ENCODE data around the gene ABHD12. TPM values are rescaled to one million over a fixed set of nuclear protein-coding genes. Genes with fewer than 3 reads are reported as not detected.
"Not testable (repeated sequence)": the region's sequence is repeated elsewhere in the genome, so short reads cannot be mapped to it uniquely, and the experiment has no call there.

ABHD12 gene
- total RNA-seq (2014; rRNA removed; shearing (Covaris generic)), result 99.0 and 130 TPM in 2 replicates

DNA sequence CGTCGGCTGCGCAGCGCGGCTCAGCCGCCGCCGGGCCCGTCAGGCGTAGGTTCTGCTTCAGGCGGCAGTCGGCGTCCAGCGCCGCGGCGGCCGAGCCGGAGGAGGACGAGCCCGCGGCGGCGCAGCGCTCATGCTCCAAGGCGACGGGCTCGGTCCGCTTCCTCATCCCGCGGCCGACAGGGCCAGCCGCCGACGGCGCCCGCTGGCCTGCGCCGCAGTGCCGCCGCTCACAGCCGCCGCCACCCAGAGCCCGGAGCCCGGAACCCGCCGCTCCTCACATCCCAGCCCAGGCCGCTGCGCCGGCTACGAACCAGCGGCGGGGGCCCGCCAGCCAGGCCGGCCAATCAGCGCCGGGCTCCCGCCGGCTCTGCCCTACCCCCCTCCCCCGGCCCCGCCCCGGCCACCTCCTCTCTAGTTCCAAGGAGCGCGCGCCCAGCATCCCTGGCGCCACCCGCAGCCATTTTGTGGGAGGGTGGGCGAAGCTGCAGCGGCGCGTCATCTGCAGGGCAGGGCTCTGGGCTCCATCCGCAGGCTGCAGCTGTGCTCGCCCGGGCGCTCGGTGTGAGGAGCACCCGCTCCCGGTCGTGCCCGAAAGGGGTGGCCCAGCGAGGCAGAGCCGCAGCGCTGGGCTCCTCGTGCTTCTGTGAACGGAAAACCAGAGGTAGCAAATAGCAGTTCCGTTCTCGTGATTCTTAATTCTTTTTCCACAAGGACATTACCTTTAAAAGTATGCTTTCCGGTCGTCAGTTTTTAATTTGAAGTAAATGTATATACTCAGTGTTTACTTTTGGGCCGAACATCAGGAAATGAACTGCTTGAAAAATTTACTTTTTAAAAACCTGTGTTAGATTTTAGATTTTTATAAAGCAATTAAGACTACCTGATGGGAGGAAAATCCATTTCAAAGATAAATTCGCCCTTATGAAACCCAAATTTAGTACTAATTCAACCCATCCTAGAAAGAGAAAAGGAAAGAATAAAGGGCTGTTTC lies at the start of gene ABHD12:
Gene ABHD12, minus strand, starts transcription at position 298 of the 991 bp plus-strand sequence. Its CDS starts 132 bp downstream, at position 166.
- DNase-seq (ENCODE audit: low read depth), result peak; percentile 99

DNA sequence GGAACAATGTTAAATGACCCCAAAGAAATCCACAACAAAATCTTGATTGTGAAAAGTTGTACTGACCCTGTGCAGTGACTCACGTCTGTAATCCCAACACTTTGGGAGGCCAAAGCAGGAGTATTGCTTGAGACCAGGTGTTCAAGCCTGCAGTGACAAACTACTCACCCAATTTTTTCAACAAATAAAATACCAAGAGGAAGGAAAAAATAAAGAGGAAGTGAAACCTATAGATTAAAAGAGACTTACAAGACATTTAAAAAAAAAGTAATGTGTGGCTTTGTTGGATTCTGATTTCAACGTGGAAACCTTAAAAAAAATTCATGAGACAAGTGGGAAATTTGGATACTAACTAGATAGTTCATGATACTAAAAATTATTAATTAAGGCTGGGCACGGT lies 48.7 kb upstream of the ABHD12 start:
- DNase-seq (ENCODE audit: low read depth), result no peak

DNA sequence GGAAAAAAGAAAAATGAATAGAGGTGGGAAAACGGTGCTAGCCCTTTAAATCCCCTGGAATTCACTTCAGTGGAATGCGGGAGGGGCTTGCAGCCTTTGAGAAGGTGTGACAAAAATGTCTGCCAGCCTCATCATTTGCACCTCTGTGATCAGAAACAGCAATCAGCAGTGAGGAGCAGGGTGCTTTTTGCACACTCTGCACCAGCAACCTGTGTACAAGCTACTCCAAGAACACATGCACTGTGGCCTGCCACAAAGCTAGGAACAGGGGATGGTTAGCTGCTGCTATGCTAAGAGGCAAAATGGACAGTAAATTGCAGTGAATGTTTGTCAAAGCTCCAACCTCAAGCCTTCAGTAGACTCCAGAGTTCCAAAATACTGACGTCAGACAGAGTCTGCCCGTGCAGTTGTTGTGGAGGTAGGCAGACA lies 46.5 kb upstream of the ABHD12 start:
- no peak for DNase-seq (ENCODE audit: low read depth)

GRCh38 chr20:25424536-25424935 lies 33.9 kb upstream of the ABHD12 start:
- no peak for DNase-seq (ENCODE audit: low read depth)

DNA sequence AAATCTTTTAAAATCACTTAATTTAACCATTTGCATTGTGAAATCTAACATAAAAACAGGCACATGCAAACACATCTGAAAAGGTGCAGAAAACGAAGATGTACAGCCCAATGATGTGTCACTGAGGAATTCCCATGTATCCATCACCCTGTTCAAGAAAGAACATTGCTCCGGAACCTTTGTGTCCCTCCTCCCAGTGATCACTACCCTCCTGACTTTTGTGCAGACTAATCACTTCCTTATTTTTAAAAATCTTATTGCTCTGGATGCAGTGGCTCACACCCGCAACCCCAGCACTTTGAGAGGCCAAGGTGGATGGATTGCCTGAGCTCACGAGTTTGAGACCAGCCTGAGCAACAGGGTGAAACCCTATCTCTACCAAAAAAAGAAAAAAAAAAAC lies 31.4 kb upstream of the ABHD12 start:
- no peak for DNase-seq (ENCODE audit: low read depth)

GRCh38 chr20:25421102-25421501 lies 30.5 kb upstream of the ABHD12 start:
- DNase-seq (ENCODE audit: low read depth), result no peak

GRCh38 chr20:25418776-25419175 lies 28.1 kb upstream of the ABHD12 start:
- peak; percentile 58 for DNase-seq (ENCODE audit: low read depth)

DNA sequence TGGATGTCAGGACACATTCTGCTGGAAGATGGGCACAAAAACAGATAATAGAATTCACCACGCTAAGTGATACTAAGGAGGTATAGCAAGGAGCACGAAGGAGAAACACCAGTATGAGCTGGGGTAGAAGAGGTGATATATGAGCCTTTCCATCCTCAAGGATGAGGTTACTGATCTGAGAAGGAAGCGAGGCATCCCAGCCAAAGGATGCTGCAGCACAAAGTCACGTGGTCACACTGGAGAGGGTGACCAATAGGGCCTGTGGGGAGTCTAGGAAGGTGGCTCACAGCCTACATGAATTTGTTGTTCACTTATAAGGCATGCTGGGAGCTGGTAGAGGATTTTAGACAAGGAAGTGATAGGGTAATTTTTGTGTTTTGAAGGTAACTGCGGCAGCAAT lies 18.3 kb upstream of the ABHD12 start:
- DNase-seq (ENCODE audit: low read depth), result no peak

DNA sequence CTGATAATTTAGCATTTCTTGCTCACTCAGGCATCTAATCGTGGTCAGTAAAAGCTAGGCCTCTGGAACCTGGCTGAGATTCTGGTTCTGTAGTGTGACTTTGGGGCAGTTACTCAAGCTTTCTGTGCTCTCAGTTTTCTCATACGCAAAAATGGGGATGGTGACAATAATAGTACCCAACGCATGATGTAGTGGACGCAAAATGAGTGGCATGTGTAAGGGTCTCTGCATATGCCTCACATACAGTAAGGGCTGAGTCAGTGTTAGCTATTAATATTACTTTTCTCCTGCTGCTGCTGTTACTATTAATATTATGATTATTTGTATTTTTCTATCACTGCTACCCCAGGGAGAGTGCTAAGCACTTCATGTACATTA lies 17.5 kb upstream of the ABHD12 start:
- DNase-seq (ENCODE audit: low read depth), result peak; percentile 14

DNA sequence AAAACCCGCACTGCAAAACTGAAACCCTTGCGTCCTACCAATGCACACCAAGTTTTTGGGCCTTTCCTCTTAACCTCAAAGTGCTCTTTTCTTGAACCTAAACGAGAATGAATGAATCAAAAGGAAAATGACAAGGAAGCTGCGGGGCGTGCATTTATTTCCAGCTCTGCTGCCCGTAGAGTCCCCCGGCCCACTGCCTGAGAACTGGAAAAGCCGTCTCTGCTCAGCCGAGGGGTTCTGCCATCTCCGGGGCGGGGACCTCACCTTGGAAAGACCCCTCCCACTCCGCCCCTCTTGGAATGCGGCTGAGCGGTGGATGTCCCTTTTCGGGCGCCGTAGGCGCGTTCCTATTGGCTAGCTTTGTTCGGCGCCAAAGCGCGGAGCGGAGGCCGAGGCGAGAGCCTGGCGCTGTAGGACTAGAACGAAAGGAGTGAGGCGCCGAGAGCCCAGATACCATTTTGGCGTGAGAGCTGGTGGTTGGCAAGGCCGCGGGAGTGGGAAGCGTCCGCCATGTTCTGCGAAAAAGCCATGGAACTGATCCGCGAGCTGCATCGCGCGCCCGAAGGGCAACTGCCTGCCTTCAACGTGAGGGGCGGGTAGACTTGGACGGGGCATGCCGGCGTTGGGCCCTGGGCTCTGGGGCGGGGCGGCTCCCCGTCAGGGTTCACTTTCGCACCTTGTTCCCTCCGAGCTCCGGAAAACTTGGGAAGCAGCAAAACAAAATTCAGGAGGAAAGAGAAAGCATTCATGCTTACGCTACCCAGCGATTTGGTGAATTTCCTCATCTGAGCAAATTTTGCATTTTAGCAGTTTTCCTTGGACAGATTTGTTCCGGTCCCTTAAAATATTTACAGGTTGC lies 16.9 kb upstream of the ABHD12 start, which contains the start of gene GINS1:
Gene GINS1, plus strand, starts transcription at position 363 of the 859 bp plus-strand sequence. Its CDS starts 148 bp downstream, at position 511.
- DNase-seq (ENCODE audit: low read depth), result peak; percentile 94

GRCh38 chr20:25402583-25402982 lies 11.9 kb upstream of the ABHD12 start:
- peak; percentile 35 for DNase-seq (ENCODE audit: low read depth)

- DNase-seq (ENCODE audit: low read depth), result not testable (repeated sequence)
Observed at GRCh38 chr20:25400291-25400732, 9.7 kb upstream of the ABHD12 start.

GRCh38 chr20:25399037-25399430 lies 8.4 kb upstream of the ABHD12 start:
- DNase-seq (ENCODE audit: low read depth), result peak; percentile 88

DNA sequence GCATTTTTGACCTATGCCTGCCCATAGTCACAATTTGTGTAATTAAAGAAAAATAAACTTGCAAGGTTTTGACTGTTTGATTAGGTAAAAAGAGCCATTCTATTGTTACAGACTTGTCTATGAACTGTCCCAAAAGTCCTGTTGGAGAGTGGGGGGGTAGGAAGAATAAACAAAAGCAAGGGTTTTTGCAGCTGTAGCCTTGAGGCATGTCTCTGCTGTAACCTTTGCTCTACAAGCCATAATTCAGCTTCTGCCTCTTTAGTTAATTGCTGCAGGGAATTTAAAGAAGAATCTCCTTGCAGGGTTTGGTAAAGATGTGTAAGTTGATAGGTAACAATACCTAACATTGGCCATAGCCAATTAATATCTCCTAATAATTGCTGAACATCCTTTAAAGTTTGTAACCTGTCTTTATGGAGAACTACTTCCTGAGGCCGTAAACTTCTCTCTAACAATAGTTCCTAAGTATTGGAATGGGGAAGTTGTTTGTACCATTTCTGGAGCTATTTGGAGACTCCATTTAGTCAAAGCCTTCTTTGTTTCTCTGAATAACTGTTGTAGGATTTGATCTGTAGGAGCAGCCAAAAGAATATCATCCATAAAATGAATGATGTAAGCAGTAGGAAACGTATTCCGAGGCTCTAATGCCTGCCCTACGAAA lies 7.9 kb upstream of the ABHD12 start:
- DNase-seq (ENCODE audit: low read depth), result peak; percentile 73

DNA sequence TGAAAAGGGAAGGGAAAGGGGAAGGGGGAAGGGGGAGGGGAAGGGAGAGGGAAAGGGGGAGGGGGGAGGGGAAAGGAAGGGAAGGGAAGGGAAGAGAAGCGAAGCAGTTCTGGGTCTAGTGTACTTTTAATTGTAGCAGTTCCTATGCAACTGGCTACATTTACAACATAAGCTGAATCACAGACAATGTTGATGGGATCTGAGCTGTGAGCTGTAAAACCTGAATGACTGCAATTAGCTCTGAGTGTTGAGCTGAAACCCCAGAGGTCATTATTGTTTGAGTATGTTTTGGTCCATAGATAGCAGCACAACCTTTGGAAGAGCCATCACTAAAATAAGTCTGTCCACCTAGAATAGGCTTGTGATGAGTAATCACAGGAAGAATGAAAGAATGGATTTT lies 7.2 kb upstream of the ABHD12 start:
- peak; percentile 72 for DNase-seq (ENCODE audit: low read depth)

DNA sequence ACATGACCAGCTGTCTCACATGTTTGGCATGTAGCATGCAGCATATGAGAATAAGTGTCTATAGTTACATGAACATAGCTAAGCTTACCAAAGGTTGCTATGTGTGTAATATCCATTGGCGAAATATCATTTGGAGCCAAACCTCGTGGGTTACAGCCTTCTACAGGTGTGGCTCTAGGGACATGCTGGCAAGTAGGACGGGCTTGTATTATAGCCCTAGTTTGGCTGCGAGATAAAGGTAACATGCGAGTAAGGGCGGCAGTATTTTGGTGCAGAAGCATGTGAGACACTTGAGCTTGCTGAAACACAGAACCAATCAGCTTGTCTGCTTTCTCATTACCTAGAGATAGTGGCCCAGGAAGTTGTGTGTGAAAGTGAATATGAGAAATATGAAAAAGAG lies 6.5 kb upstream of the ABHD12 start:
- DNase-seq (ENCODE audit: low read depth), result no peak

- DNase-seq (ENCODE audit: low read depth), result no peak
Observed at GRCh38 chr20:25394996-25395395, 4.4 kb upstream of the ABHD12 start.

GRCh38 chr20:25394276-25394675 lies 3.6 kb upstream of the ABHD12 start:
- no peak for DNase-seq (ENCODE audit: low read depth)

GRCh38 chr20:25389858-25390537 lies 637 bp downstream of the ABHD12 start:
- peak; percentile 48 for DNase-seq (ENCODE audit: low read depth)

DNA sequence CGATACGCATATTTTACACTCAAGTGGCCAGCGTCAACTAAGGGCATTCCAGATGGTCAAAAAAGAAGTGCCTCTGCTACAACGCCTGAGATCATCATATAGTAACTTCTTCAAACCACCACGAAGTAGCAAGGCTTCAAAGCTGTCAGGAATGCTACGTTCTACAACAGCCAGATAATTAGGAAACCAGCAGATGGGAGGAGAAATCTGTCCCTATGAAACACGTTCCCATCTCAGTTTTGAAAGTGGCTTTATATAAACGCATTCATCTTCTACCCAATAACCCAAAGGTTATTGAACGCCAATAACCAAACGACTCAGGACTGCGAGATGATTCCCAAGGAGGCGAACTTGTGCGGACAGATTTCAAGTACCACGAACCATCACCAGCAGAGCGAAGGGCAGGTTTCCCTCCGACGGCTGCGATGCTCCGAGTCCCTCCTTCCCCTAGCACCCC lies 1.2 kb downstream of the ABHD12 start:
- DNase-seq (ENCODE audit: low read depth), result peak; percentile 46
